ENCODE data around the gene PEMT. TPM values are rescaled to one million over a fixed set of nuclear protein-coding genes. Genes with fewer than 3 reads are reported as not detected.
A peak's percentile ranks its signal among the peaks of the same experiment; 100 is the strongest.

PEMT gene
- total RNA-seq, 1 experiment from 2014 or later: 39.8 TPM

DNA sequence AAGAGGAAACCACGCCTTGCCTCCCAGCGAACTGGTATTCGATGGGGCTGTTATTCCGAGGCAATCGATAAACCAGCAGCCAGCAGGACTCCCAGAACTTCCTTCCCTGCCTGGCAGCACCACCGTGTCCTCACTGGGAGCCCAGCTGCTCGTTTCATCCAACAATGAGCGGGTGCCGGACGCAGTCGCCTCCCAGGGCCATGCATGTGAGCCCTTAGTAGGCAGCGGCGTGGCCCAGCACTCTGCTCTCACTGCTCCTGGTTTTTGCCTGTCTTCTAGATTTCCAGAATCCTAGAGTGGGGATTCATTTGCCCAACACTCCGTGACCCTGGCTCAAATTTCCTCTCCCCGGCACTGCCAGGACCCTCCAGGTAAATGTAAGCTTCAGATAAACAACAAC is 66.2 kb downstream of the PEMT start:
- no peak overlapping the region for H3K27ac ChIP-seq (ENCODE audit: low read depth, low read length, poor library complexity, severe bottlenecking)
- POLR2A ChIA-PET (ENCODE audit: low non-redundant PET): no interaction called here
- no TSS peak for BruUV-seq (replicated peaks)
- no peak overlapping the region for H3K4me3 ChIP-seq (ENCODE audit: low read depth, low read length, poor library complexity, severe bottlenecking)
- no peaks in the 10 kb centered on the region for H3K9me3 ChIP-seq (ENCODE audit: low read depth, low read length, poor library complexity, severe bottlenecking)
- CTCF ChIA-PET: no interaction called here
- H3K36me3 ChIP-seq (ENCODE audit: insufficient read depth, low read length, poor library complexity, severe bottlenecking): no peaks in the 10 kb centered on the region
- DNase-seq (ENCODE audit: low spot score): no peak
- H3K4me1 ChIP-seq (ENCODE audit: insufficient read depth, low read length, poor library complexity, severe bottlenecking): peaks cover 22% of the 10 kb centered on the region
- TF ChIP-seq, protein P1, sequence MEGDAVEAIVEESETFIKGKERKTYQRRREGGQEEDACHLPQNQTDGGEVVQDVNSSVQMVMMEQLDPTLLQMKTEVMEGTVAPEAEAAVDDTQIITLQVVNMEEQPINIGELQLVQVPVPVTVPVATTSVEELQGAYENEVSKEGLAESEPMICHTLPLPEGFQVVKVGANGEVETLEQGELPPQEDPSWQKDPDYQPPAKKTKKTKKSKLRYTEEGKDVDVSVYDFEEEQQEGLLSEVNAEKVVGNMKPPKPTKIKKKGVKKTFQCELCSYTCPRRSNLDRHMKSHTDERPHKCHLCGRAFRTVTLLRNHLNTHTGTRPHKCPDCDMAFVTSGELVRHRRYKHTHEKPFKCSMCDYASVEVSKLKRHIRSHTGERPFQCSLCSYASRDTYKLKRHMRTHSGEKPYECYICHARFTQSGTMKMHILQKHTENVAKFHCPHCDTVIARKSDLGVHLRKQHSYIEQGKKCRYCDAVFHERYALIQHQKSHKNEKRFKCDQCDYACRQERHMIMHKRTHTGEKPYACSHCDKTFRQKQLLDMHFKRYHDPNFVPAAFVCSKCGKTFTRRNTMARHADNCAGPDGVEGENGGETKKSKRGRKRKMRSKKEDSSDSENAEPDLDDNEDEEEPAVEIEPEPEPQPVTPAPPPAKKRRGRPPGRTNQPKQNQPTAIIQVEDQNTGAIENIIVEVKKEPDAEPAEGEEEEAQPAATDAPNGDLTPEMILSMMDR (conservative IDR thresholded peaks at IDR 0.05; ENCODE audit: low read depth, low read length): no peak
- no peak for TF ChIP-seq EZH2 (IDR thresholded peaks at IDR 0.05; ENCODE audit: borderline replicate concordance, low read depth, low read length, poor library complexity, severe bottlenecking)
- intact Hi-C loops (cut with micrococcal nuclease; ENCODE audit: unreplicated experiment): no loop called here
- no peaks in the 10 kb centered on the region for H3K27me3 ChIP-seq (replicated peaks; ENCODE audit: insufficient read depth, low read depth, low read length, poor library complexity)

DNA sequence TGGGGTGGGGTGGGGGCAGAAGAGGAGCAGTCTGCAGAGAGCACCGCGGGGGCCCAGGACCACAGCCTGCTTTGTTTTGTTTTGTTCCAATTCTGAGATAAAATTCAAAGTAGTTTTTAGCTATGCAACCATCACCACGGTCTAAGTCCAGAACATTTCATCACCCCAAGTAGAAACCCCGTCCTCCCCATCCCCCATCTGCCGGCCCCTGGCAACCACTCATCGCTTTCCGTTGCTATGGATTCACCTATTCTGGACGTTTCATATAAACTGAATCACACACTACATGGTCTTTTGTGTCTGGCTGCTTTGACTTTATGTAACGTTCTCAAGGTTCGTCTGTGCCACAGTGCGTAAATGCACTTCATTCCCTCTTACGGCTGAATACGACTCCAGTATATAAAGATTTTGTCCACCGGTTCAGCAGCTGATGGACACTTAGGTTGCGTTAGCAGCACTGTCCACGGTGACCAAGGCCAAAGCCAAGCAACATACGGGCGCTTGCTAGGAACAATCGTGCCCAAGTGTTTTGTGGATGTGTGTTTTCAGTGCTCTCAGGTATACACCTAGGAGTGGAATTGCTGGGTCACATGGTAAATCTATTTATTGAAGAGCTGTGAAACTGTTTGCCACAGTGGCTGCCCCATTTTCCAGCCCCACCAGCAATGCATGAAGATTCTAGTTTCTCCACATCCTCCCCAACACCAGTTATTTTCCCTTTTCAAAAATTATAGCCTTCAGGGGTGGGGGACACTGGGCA is 67.6 kb downstream of the PEMT start:
- no peak for TF ChIP-seq EZH2 (IDR thresholded peaks at IDR 0.05; ENCODE audit: borderline replicate concordance, low read depth, low read length, poor library complexity, severe bottlenecking)
- TF ChIP-seq, protein P1 (conservative IDR thresholded peaks at IDR 0.05; ENCODE audit: low read depth, low read length): no peak
- ChIA-PET POLR2A (ENCODE audit: low non-redundant PET) (no interaction called here), CTCF (interaction anchor here (0.6 to 1.0 kb wide), 2 partner anchors 27 to 625 kb away, joined by 3 to 7 read pairs; no protein-coding TSS in a partner anchor)
- Histone ChIP-seq H3K4me3 (ENCODE audit: low read depth, low read length, poor library complexity, severe bottlenecking) (no peak overlapping the region), H3K4me1 (ENCODE audit: insufficient read depth, low read length, poor library complexity, severe bottlenecking) (peaks cover 22% of the 10 kb centered on the region), H3K36me3 (ENCODE audit: insufficient read depth, low read length, poor library complexity, severe bottlenecking) (no peaks in the 10 kb centered on the region), H3K27ac (ENCODE audit: low read depth, low read length, poor library complexity, severe bottlenecking) (no peak overlapping the region), H3K27me3 (replicated peaks; ENCODE audit: insufficient read depth, low read depth, low read length, poor library complexity) (no peaks in the 10 kb centered on the region), H3K9me3 (ENCODE audit: low read depth, low read length, poor library complexity, severe bottlenecking) (no peaks in the 10 kb centered on the region)
- no peak for DNase-seq (ENCODE audit: low spot score)
- intact Hi-C loops (cut with micrococcal nuclease; ENCODE audit: unreplicated experiment): no loop called here
- no TSS peak for BruUV-seq (replicated peaks)

DNA sequence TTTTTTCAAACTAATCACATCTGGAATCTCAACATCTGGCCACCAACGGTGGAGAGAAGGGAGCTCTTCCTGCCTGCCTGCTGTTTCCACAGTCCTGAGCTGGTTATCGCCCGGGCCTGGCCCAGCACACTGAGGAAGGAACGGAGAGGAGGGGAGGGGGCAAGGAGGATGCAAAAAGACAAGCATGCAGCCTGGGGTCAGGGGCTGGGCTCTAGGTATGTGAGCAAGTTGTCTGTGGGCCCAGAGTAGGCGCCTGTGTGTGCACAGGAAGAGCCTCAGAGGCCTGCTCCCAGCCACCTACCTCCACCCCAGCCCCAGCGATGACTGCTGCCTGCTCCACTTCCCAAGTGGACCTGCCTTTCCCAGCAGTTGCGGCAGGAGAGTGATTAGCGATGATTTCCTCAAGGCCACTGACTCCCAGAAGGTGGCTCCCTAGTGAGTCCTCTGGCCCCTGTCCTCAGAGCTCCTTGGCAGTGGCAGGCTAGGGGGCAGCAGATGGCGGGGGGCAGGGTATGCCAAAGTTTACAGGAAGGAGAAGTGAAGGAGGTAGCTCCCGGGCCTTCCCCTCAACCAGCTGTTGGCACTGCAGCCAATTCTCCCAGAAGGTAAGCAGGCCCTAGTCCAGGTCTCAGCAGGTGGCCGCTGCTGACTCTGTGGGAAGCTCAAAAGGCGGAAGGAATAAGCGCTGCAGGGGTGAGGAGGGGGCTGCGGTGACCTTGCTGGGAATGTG is 68.3 kb downstream of the PEMT start:
- Histone ChIP-seq H3K4me1 (ENCODE audit: insufficient read depth, low read length, poor library complexity, severe bottlenecking) (peaks cover 22% of the 10 kb centered on the region), H3K9me3 (ENCODE audit: low read depth, low read length, poor library complexity, severe bottlenecking) (no peaks in the 10 kb centered on the region), H3K27ac (ENCODE audit: low read depth, low read length, poor library complexity, severe bottlenecking) (peak overlapping the region; percentile 29), H3K27me3 (replicated peaks; ENCODE audit: insufficient read depth, low read depth, low read length, poor library complexity) (no peaks in the 10 kb centered on the region), H3K36me3 (ENCODE audit: insufficient read depth, low read length, poor library complexity, severe bottlenecking) (no peaks in the 10 kb centered on the region), H3K4me3 (ENCODE audit: low read depth, low read length, poor library complexity, severe bottlenecking) (no peak overlapping the region)
- intact Hi-C loops (cut with micrococcal nuclease; ENCODE audit: unreplicated experiment): no loop called here
- BruUV-seq (replicated peaks): no TSS peak
- ChIA-PET POLR2A (ENCODE audit: low non-redundant PET) (no interaction called here), CTCF (interaction anchor here (0.6 to 1.0 kb wide), 2 partner anchors 26 to 625 kb away, joined by 3 to 7 read pairs; no protein-coding TSS in a partner anchor)
- TF ChIP-seq, protein P1 (conservative IDR thresholded peaks at IDR 0.05; ENCODE audit: low read depth, low read length): no peak
- no peak for TF ChIP-seq EZH2 (IDR thresholded peaks at IDR 0.05; ENCODE audit: borderline replicate concordance, low read depth, low read length, poor library complexity, severe bottlenecking)
- peak; percentile 53 for DNase-seq (ENCODE audit: low spot score)

Measured in A673 (cell line).